A673 (cell line): ENCODE results near the gene CXCL17. TPM values are rescaled to one million over a fixed set of nuclear protein-coding genes. Genes with fewer than 3 reads are reported as not detected.
A peak's percentile ranks its signal among the peaks of the same experiment; 100 is the strongest.
"Not testable (repeated sequence)": the region's sequence is repeated elsewhere in the genome, so short reads cannot be mapped to it uniquely, and the experiment has no call there.

Experiments
- BruUV-seq: library from RNA; stranded (reverse); fragments of 400-500 nt; replicated peaks from 2 replicates; lab custom pipeline; 2021; lab: Mats Ljungman, UMichigan
- CTCF ChIA-PET: fragments of 300-600 bp; sonication (Branson Sonifier 250); formaldehyde crosslinking; loops from one replicate; lab custom pipeline; 2022; ENCODE audit warnings: antibody characterized with exemption; lab: Charles Lee
- POLR2A ChIA-PET: fragments of 300-600 bp; sonication (Branson Sonifier 250); formaldehyde crosslinking; loops from one replicate; lab custom pipeline; 2022; ENCODE audit warnings: antibody characterized with exemption; ENCODE audit not compliant: low non-redundant PET; lab: Charles Lee
- DNase-seq: peaks from one replicate; pipeline ENCODE4 v3.0.0-alpha.2; 2015; ENCODE audit warnings: low spot score
- H3K27ac ChIP-seq: fragments of 200-600 bp; sonication (generic); 2 replicates; pipeline ENCODE4 v1.5.1; 2016; ENCODE audit warnings: mixed run types, low read depth, mild to moderate bottlenecking, mixed read lengths, antibody characterized with exemption, low read length; ENCODE audit not compliant: poor library complexity, severe bottlenecking
- H3K27me3 ChIP-seq: fragments of 200-600 bp; sonication (generic); replicated peaks from 2 replicates; pipeline ENCODE4 v1.6.1; 2017; ENCODE audit warnings: mixed run types, low read depth, mild to moderate bottlenecking, mixed read lengths, antibody characterized with exemption, low read length; ENCODE audit not compliant: insufficient read depth, poor library complexity
- H3K36me3 ChIP-seq: fragments of 200-600 bp; sonication (generic); 2 replicates; pipeline ENCODE4 v1.6.1; 2016; ENCODE audit warnings: mixed run types, mild to moderate bottlenecking, mixed read lengths, antibody characterized with exemption, low read length; ENCODE audit not compliant: insufficient read depth, poor library complexity, severe bottlenecking
- H3K4me1 ChIP-seq: fragments of 200-600 bp; sonication (generic); 2 replicates; pipeline ENCODE4 v1.6.1; 2017; ENCODE audit warnings: mixed run types, mild to moderate bottlenecking, mixed read lengths, antibody characterized with exemption, low read length; ENCODE audit not compliant: insufficient read depth, poor library complexity, severe bottlenecking
- H3K4me3 ChIP-seq: fragments of 200-600 bp; sonication (generic); 2 replicates; pipeline ENCODE4 v1.5.1; 2016; ENCODE audit warnings: low read depth, mixed run types, mild to moderate bottlenecking, mixed read lengths, low read length; ENCODE audit not compliant: poor library complexity, severe bottlenecking
- H3K9me3 ChIP-seq: fragments of 200-600 bp; sonication (generic); 2 replicates; pipeline ENCODE4 v1.6.1; 2016; ENCODE audit warnings: mixed run types, low read depth, mild to moderate bottlenecking, mixed read lengths, antibody characterized with exemption, low read length; ENCODE audit not compliant: poor library complexity, severe bottlenecking
- EZH2 ChIP-seq: fragments of 200-600 bp; sonication (generic); IDR thresholded peaks from 2 replicates; pipeline ENCODE4 v1.6.1; 2017; ENCODE audit warnings: borderline replicate concordance, low read depth, mild to moderate bottlenecking, mixed read lengths, antibody characterized with exemption, low read length; ENCODE audit not compliant: poor library complexity, severe bottlenecking
- intact Hi-C: fragments of 100-400 bp; cut with micrococcal nuclease; formaldehyde crosslinking; loops from one replicate; pipeline ENCODE4 v1.10.0; 2022; ENCODE audit not compliant: unreplicated experiment
- total RNA-seq: library from RNA; stranded (reverse); gene quantifications from 2 replicates; pipeline ENCODE4 v1.2.3, GENCODE V29; 2021
- TF ChIP-seq, protein P1 (sequence below): fragments of 300-800, 200-600 bp; sonication (generic); conservative IDR thresholded peaks from 2 replicates; pipeline ENCODE4 v1.5.1; 2017; ENCODE audit warnings: low read depth, mild to moderate bottlenecking, antibody characterized with exemption, low read length, moderate library complexity, mixed read lengths

The CXCL17 gene
- total RNA-seq, 1 experiment from 2014 or later: not detected

DNA sequence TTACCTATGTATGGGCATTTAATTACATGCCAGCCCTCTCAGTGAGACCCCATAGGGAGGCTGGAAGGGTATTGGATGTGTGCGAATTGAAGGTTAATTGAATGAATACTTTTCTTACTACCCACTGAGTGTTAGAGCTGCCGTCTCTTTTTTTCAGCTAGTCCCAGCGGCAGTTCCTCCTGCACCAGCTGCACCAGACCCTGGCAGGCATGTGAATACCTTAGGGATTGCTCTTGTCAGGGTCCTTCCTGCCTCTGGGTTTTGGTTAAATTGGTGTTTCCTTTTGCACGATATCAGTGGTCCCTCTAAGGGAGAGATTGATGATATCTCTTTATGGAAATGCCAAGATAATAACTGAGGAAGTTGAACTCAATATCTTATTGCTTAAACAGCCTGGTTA lies 9.8 kb upstream of the CXCL17 start:
- peak; percentile 51 for DNase-seq
- Histone ChIP-seq H3K27ac (no peak overlapping the region), H3K9me3 (no peaks in the 10 kb centered on the region), H3K4me3 (no peak overlapping the region), H3K4me1 (no peaks in the 10 kb centered on the region), H3K36me3 (no peaks in the 10 kb centered on the region), H3K27me3 (no peaks in the 10 kb centered on the region)
- POLR2A ChIA-PET: interaction anchor here (0.7 kb wide), 1 partner anchor 16 kb away, joined by 13 read pairs; no protein-coding TSS in a partner anchor
- no TSS peak for BruUV-seq
- intact Hi-C loops: no loop called here
- CTCF ChIA-PET: interaction anchor here (0.6 kb wide), 1 partner anchor 32 kb away, joined by 9 read pairs; no protein-coding TSS in a partner anchor
- no peak for TF ChIP-seq EZH2
- TF ChIP-seq, protein P1, sequence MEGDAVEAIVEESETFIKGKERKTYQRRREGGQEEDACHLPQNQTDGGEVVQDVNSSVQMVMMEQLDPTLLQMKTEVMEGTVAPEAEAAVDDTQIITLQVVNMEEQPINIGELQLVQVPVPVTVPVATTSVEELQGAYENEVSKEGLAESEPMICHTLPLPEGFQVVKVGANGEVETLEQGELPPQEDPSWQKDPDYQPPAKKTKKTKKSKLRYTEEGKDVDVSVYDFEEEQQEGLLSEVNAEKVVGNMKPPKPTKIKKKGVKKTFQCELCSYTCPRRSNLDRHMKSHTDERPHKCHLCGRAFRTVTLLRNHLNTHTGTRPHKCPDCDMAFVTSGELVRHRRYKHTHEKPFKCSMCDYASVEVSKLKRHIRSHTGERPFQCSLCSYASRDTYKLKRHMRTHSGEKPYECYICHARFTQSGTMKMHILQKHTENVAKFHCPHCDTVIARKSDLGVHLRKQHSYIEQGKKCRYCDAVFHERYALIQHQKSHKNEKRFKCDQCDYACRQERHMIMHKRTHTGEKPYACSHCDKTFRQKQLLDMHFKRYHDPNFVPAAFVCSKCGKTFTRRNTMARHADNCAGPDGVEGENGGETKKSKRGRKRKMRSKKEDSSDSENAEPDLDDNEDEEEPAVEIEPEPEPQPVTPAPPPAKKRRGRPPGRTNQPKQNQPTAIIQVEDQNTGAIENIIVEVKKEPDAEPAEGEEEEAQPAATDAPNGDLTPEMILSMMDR: no peak

DNA sequence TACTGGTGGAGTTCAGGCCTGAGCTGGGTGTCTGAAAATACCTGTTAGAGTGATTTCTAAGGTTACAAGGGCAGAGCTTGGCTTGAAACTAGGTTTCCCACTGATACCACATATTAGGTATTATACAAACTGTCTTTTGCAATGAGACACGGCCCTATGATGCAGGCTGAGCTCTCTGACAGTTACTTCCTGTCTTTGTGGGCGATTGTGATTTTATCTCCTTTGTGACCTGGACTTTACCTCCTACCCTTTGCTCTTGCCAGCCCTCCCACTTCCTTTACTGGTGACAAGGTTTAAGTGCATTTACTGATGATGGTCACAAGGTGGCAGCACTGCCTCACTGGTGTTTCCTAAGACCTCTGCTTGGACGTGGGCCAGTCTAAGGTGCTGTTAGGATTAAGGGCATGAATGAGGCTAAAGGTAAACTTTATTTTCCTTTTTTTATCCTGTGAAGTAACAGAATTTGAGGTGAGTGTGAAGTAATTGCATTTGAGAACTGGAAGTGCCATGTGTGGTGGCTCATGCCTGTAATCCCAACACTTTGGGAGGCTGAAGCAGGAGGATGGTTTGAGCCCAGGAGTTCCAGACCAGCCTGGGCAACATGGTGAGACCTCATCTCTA lies 7.7 kb upstream of the CXCL17 start:
- Histone ChIP-seq H3K9me3 (no peaks in the 10 kb centered on the region), H3K27me3 (no peaks in the 10 kb centered on the region), H3K27ac (no peak overlapping the region), H3K36me3 (no peaks in the 10 kb centered on the region), H3K4me1 (no peaks in the 10 kb centered on the region), H3K4me3 (no peak overlapping the region)
- TF ChIP-seq, protein P1: peak; percentile 90
- no peak for TF ChIP-seq EZH2
- BruUV-seq: no TSS peak
- intact Hi-C loops: loop anchor here (1.0 kb wide), 2 partner anchors 79 to 146 kb away; no protein-coding TSS in a partner anchor
- CTCF ChIA-PET: interaction anchor here (3.2 kb wide), 1 partner anchor 79 kb away, joined by 9 read pairs; no protein-coding TSS in a partner anchor
- POLR2A ChIA-PET: no interaction called here
- peak; percentile 77 for DNase-seq

DNA sequence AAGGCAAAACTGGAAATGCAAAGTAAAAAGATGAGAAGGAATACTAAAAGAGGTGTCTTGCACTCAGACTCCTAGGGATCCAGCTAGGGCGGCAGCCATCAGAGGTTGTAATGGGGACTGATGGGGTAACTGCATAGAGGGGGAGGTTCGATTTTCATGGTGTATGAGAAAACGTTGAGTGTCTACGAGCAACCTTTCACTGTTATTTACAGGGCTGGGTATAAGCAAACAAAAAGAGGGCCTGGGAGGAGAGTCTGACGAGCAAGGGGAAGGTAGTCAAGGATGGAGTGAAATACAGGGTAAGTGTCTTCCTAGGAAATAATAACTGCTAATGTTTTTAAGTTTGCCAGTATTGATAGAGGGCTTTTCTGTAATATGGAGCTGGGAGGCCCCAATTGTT lies 5.6 kb upstream of the CXCL17 start:
- POLR2A ChIA-PET, H3K4me3 ChIP-seq, DNase-seq, H3K9me3 ChIP-seq, H3K36me3 ChIP-seq, H3K4me1 ChIP-seq, intact Hi-C loops, H3K27me3 ChIP-seq, H3K27ac ChIP-seq, BruUV-seq: not testable (repeated sequence)
- CTCF ChIA-PET: interaction anchor here (0.6 kb wide), 1 partner anchor 13 kb away, joined by 7 read pairs; no protein-coding TSS in a partner anchor
